GM19239 (cell line): ENCODE data around the gene TMC7.
A peak's percentile ranks its signal among the peaks of the same experiment; 100 is the strongest.
"Not testable (repeated sequence)": the region's sequence is repeated elsewhere in the genome, so short reads cannot be mapped to it uniquely, and the experiment has no call there.

ENCODE experiments used
- DNase-seq: peaks from one replicate; pipeline ENCODE4 v3.0.0; 2011; ENCODE audit warnings: low spot score; ENCODE audit not compliant: insufficient read length
- FAIRE-seq: peaks from 2 replicates; lab custom pipeline; 2011; peaks lifted over from hg19 to GRCh38; lab: Jason Lieb, UNC

The TMC7 gene

DNA sequence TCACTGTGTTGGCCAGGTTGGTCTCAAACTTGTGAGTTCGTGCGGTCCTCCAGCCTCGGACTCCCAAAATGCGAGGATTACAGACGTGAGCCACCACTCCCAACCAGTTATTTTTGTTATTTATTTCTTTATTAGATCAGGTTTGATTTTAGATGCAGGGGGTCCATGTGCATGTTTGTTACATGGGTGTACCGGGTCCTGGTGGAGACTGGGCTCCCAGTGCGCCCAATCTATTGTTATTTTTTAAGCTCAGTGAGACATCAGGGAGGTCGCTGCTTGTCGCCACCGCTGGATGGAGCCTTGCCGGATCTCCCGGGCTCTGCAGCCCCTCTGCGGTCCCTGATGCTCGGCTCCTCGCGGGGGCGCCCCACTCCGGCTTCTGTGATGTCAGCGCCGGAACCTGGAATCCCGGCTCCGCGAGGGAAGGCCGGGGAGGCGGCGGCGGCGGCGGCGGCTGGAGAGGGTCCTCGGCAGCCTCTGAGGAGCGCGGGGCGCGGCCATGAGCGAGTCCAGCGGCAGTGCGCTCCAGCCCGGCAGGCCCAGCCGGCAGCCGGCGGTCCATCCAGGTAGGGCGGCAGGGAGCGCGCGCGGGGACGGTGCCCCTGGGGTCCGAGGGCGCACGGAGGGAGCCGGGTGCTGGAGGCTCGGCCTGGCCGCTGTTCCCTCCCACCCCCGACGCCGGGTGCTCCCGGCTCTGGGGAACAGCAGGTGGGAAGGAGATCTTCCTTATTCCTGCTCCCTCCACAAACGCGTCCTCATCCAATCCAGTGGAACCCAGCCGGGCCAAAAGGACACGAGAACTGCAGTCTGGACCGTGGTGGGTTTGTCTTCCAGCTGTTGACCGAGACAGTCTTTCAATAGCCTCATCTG, at the start of gene TMC7:
TSS of gene TMC7 (plus strand) at position 370 of the 870 bp plus-strand sequence. CDS start at position 500, 130 bp downstream.
- FAIRE-seq = no peak

DNA sequence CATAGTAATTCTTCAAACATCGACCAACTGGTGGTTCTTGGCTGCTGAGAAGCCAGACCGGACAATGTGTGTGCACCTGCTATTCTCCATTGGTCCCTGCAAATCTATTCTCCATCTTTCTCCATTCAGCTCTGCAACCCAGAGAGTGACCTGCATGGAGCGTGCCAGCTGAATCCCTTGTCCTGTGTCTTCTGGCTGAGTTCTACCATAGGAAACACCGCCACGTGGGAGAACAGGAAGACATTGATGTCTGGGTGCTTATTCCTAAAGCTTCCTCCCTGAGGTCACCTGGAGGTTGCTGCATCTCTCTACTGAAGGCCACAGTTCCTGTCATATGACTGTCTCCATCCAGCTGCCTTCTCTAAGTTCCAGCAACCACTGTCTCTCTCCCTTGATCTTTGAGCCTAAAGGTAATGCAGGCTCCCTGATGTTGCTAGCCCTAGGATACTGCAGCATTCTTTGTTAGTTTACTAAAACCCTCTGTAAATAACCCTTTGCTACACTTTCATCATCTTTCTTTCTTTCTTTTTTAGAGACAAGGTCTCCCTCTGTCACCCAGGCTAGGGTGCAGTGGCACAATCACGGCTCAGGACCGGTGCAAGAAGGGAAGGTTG, 46.9 kb upstream of the TMC7 start:
- DNase-seq (no peak), FAIRE-seq (no peak)

More for the DNA sequence above, at the start of gene TMC7:
- no peak for DNase-seq

DNA sequence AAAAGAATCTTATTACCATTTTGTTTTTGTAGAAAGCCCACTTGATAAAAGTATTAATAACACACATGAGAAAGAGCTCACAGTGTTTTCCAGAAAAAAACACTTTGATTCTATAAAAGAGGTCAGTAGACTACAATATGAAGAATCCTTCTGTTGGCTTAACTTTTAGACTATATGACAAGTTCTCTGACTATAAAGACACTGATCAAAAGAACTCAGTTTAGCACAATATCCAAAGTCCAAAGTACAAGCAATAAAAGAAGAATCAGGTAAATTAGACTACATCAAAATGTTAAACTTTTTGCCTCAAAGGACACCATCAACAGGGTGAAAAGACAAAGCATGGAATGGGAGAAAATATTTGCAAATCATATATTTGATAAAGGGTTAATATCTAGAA, 46.3 kb upstream of the TMC7 start:
- DNase-seq = no peak
- FAIRE-seq = no peak

- FAIRE-seq (no peak), DNase-seq (no peak)
Observed at GRCh38 chr16:18938986-18939385, 44.7 kb upstream of the TMC7 start.

DNA sequence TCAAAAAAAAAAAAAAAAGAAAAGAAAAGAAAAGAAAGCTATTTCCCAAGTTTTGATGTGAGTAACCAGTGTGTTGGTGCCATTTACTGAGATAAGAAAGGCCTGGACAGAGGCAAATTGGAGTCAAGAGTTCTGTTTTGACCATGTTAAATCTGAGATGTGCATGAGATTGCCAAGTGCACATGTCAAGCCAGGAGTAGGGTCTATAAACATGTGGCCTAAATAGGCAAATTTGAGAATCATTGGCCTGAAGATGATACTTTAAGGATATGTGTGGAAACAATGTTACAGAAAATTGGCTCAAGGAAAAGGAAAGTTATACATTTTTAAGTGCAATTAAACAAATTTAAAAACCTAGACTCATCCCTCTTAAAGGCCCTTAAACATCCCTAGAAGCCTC, 42.3 kb upstream of the TMC7 start:
- no peak for DNase-seq
- FAIRE-seq = no peak

DNA sequence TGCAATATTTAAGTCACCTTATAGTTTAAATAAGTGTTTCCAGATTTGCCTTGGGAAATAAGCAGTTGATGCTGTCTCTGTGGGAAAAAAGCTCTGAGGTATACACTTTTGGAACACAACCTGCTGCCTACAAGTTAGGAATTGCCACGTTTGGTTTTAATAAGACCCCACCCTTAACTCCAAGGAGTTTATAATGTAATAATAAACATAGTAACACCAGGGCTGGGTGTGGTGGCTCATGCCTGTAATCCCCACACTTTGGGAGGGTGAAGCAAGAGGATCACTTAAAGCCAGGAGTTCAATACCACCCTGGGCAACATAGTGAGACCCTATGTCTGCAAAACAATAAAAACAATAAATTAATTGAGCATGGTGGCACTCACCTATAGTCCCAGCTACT, 41.7 kb upstream of the TMC7 start:
- FAIRE-seq (no peak), DNase-seq (no peak)

GRCh38 chr16:18943414-18943813, 40.3 kb upstream of the TMC7 start:
- DNase-seq (no peak), FAIRE-seq (no peak)

DNA sequence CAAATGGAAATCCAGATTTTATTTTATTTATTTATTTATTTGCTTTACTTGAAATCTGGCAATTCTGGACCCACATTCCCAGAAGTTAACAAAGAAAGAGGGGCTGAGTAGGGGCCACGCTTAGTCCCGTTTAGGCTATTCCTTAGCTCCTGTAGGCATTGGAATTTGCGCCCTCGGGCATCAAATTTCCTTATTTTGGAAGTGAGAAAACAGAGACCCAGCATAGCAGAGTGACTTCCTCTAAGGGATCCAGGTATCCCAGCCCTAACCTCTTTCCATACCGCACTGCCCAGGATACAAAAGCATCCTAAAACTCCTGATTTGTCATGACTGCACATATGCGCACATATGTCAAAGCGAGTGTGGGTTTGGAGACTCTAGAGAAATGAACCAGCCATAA, 38.5 kb upstream of the TMC7 start:
- no peak for FAIRE-seq
- DNase-seq = no peak

GRCh38 chr16:18948372-18949020, 35.2 kb upstream of the TMC7 start:
- no peak for FAIRE-seq

GRCh38 chr16:18950469-18951185, 33.1 kb upstream of the TMC7 start:
- FAIRE-seq (no peak), DNase-seq (no peak)

More at GRCh38 chr16:18948372-18949020, 35.2 kb upstream of the TMC7 start:
- no peak for DNase-seq

DNA sequence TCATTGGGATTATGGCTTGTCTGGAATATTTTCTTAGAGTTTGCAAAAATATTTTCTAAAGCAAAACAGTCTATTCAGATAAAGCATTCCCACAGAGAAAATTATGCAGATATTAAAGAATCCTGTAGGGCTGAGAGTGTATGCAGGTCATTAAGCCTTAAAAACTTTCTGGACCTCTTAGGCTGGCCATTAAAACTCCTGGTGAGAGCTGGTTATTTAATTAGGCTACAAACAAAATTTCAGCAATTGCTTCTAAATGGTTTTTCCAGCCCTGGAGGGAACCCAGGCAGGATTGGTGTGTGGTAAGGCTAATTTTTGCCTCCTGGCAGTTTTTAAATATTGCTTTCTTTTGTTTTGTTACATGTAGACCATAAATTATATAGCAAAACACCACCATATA, 30.2 kb upstream of the TMC7 start:
- no peak for FAIRE-seq
- DNase-seq = no peak

DNA sequence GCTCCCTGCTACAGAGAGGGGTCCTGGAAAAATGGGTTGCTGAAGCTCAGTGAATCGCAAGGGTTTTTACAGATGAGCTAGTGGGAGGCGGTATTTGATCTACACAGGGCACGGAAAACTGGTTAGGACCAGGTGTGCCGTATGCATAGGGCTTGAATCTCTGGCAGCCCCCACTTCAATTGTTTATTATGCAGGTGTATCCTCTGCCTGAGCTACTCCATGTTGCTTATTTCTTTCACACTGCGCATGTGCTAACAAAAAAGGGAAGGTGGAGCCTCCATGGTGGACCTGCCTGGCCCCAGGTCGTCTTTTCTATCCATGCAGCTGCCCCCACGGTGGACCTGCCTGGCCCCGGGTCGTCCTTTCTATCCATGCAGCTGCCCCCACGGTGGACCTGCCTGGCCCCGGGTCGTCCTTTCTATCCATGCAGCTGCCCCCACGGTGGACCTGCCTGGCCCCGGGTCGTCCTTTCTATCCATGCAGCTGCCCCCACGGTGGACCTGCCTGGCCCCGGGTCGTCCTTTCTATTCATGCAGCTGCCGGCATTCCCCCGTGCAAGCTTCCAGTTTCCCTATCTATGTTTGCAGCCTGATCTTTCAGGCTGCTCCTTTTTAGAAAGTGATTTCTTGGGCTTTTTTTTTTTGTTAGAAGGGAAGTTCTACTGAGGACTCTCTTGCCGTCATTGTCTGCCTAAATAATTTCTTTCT, 27.7 kb upstream of the TMC7 start:
- DNase-seq = not testable (repeated sequence)
- FAIRE-seq = peak; percentile 61

- not testable (repeated sequence) for FAIRE-seq, DNase-seq
Observed at GRCh38 chr16:18956658-18957241, 27.0 kb upstream of the TMC7 start.

GRCh38 chr16:18958621-18959029, 25.1 kb upstream of the TMC7 start:
- no peak for DNase-seq
- FAIRE-seq = no peak

- FAIRE-seq = no peak
- no peak for DNase-seq
Observed at GRCh38 chr16:18959031-18959505, 24.7 kb upstream of the TMC7 start.

DNA sequence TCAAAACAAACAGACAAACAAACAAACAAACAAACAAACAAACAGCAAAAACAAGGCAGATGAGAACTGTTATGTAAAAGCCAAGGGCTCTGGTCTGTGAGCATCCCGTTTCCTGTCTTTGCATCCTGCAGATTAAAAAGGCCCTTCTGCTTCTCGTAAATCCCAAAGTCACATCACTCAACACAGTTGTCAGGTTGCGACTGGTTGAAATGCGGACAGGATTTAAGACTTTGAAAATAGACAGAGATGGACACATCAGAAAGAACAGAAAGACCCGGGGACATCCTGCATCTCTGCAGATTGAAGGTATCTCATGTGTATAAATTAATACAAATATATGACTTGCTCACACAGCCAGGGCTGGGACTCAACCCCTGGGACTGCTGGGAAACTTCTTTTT, 18.2 kb upstream of the TMC7 start:
- FAIRE-seq (no peak), DNase-seq (no peak)

DNA sequence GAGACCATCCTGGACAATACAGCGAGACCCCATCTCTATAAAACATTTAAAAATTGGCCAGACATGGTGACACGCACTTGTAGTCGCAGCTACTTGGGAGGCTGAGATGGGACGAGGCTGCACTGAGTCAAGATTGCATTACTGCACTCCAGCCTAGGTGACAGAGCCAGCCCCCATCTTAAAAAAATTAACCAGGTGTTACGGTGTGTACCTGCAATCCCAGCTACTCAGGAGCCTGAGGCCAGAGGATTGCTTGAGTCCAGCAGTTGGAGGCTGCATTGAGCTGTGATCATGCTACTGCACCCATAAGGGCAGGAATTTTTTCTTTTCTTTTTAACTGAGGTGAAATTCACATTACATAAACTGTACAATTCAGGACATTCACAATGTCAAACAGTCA, 16.9 kb upstream of the TMC7 start:
- DNase-seq = no peak
- no peak for FAIRE-seq

GRCh38 chr16:18969050-18969854, 14.5 kb upstream of the TMC7 start:
- peak; percentile 64 for DNase-seq
- peak; percentile 95 for FAIRE-seq

- DNase-seq = no peak
- no peak for FAIRE-seq
Observed at GRCh38 chr16:18969855-18970240, 13.9 kb upstream of the TMC7 start.
